ENCODE measurements around the gene CHORDC1. TPM values are rescaled to one million over a fixed set of nuclear protein-coding genes. Genes with fewer than 3 reads are reported as not detected.

The CHORDC1 gene
- total RNA-seq, 1 donor from 2014 or later, result 65.6 TPM

GRCh38 chr11:90192869-90193582, 29.8 kb downstream of the CHORDC1 start:
- H3K4me1 ChIP-seq, result no peaks in the 10 kb centered on the region
- no peak overlapping the region for H3K4me3 ChIP-seq
- H3K36me3 ChIP-seq, result no peaks in the 10 kb centered on the region
- no peak for DNase-seq (ENCODE audit: extremely low spot score in 2 of 2)
- TF ChIP-seq POLR2A (IDR thresholded peaks at IDR 0.05), result no peak
- TF ChIP-seq, protein P1, sequence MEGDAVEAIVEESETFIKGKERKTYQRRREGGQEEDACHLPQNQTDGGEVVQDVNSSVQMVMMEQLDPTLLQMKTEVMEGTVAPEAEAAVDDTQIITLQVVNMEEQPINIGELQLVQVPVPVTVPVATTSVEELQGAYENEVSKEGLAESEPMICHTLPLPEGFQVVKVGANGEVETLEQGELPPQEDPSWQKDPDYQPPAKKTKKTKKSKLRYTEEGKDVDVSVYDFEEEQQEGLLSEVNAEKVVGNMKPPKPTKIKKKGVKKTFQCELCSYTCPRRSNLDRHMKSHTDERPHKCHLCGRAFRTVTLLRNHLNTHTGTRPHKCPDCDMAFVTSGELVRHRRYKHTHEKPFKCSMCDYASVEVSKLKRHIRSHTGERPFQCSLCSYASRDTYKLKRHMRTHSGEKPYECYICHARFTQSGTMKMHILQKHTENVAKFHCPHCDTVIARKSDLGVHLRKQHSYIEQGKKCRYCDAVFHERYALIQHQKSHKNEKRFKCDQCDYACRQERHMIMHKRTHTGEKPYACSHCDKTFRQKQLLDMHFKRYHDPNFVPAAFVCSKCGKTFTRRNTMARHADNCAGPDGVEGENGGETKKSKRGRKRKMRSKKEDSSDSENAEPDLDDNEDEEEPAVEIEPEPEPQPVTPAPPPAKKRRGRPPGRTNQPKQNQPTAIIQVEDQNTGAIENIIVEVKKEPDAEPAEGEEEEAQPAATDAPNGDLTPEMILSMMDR (IDR thresholded peaks at IDR 0.05), result no peak
- no peak for TF ChIP-seq POLR2AphosphoS5 (IDR thresholded peaks at IDR 0.05; ENCODE audit: insufficient read depth in 1 of 2, low read depth in 1 of 2)
- H3K27me3 ChIP-seq, result no peaks in the 10 kb centered on the region
- H3K9me3 ChIP-seq, result no peaks in the 10 kb centered on the region
- H3K27ac ChIP-seq, result no peak overlapping the region
- intact Hi-C loops (cut with DNase I), result no loop called here

DNA sequence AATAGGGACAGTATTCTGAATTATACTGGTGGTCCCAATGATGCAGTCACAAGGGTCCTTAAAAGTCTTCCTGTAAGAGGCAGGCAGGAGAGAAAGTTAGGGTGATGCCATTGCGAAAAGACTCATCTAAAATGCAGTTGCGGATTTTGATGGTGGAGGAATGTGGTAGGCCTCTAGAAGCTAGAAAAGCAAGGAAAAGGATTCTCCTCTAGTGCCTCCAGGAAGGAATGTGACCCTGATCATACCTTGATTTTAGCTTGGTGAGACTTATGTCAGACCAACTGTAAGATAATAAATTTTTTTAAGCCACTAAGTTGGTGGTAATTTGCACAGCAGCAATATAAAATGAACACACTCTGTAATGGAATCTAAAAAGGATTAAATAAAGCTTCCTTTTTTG, 33.8 kb downstream of the CHORDC1 start:
- no peak overlapping the region for H3K4me3 ChIP-seq
- TF ChIP-seq POLR2AphosphoS5 (IDR thresholded peaks at IDR 0.05; ENCODE audit: insufficient read depth in 1 of 2, low read depth in 1 of 2) (no peak), POLR2A (IDR thresholded peaks at IDR 0.05) (no peak)
- TF ChIP-seq, protein P1 (IDR thresholded peaks at IDR 0.05), result no peak
- H3K36me3 ChIP-seq, result no peaks in the 10 kb centered on the region
- no peak for DNase-seq (ENCODE audit: extremely low spot score in 2 of 2)
- H3K9me3 ChIP-seq, result no peaks in the 10 kb centered on the region
- H3K27me3 ChIP-seq, result no peaks in the 10 kb centered on the region
- intact Hi-C loops (cut with DNase I), result loop anchor here (5.0 kb wide), 1 partner anchor 1778 kb away; no protein-coding TSS in a partner anchor
- H3K27ac ChIP-seq, result no peak overlapping the region
- H3K4me1 ChIP-seq, result no peaks in the 10 kb centered on the region

GRCh38 chr11:90187839-90188238, 35.0 kb downstream of the CHORDC1 start:
- TF ChIP-seq POLR2AphosphoS5 (IDR thresholded peaks at IDR 0.05; ENCODE audit: insufficient read depth in 1 of 2, low read depth in 1 of 2) (no peak), POLR2A (IDR thresholded peaks at IDR 0.05) (no peak)
- TF ChIP-seq, protein P1 (IDR thresholded peaks at IDR 0.05), result no peak
- Histone ChIP-seq H3K36me3 (no peaks in the 10 kb centered on the region), H3K9me3 (no peaks in the 10 kb centered on the region), H3K4me1 (no peaks in the 10 kb centered on the region), H3K4me3 (no peak overlapping the region), H3K27ac (no peak overlapping the region), H3K27me3 (no peaks in the 10 kb centered on the region)
- intact Hi-C loops (cut with DNase I), result loop anchor here (5.0 kb wide), 1 partner anchor 1779 kb away; no protein-coding TSS in a partner anchor
- no peak for DNase-seq (ENCODE audit: extremely low spot score in 2 of 2)

GRCh38 chr11:90179923-90180322, 42.9 kb downstream of the CHORDC1 start:
- Histone ChIP-seq H3K4me3 (no peak overlapping the region), H3K9me3 (no peaks in the 10 kb centered on the region), H3K36me3 (no peaks in the 10 kb centered on the region), H3K4me1 (no peaks in the 10 kb centered on the region), H3K27ac (no peak overlapping the region), H3K27me3 (no peaks in the 10 kb centered on the region)
- intact Hi-C loops (cut with DNase I), result no loop called here
- DNase-seq (ENCODE audit: extremely low spot score in 2 of 2), result no peak
- TF ChIP-seq, protein P1 (IDR thresholded peaks at IDR 0.05), result no peak
- TF ChIP-seq POLR2AphosphoS5 (IDR thresholded peaks at IDR 0.05; ENCODE audit: insufficient read depth in 1 of 2, low read depth in 1 of 2) (no peak), POLR2A (IDR thresholded peaks at IDR 0.05) (no peak)

DNA sequence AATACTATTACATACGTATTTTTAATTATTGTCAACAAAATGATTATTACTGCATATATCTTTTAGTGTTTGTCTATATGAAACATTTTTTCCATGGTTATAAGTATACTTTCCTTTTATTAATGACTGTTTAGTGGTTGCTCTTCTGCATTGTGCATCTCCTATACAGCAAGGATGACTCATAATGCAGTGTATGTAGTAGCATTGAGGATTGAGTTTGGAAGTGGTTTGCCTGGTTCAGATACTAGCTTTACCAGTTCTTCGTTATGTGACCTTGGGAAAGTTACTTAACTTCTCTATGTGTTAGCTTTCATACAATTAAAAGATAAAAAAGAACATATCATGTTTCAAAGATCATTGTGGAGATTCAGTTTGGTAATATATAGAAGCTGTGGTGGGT, 44.1 kb downstream of the CHORDC1 start:
- no peaks in the 10 kb centered on the region for H3K36me3 ChIP-seq
- H3K27ac ChIP-seq, result no peak overlapping the region
- no peaks in the 10 kb centered on the region for H3K4me1 ChIP-seq
- H3K4me3 ChIP-seq, result no peak overlapping the region
- DNase-seq (ENCODE audit: extremely low spot score in 2 of 2), result no peak
- H3K27me3 ChIP-seq, result no peaks in the 10 kb centered on the region
- TF ChIP-seq, protein P1 (IDR thresholded peaks at IDR 0.05), result no peak
- TF ChIP-seq POLR2A (IDR thresholded peaks at IDR 0.05) (no peak), POLR2AphosphoS5 (IDR thresholded peaks at IDR 0.05; ENCODE audit: insufficient read depth in 1 of 2, low read depth in 1 of 2) (peak in 1 of 2 donors; percentile 46)
- intact Hi-C loops (cut with DNase I), result no loop called here
- H3K9me3 ChIP-seq, result no peaks in the 10 kb centered on the region

Measured in vagina (tissue), 2 donors.